B cell (primary cell): ENCODE data around the gene KLHL17.

Source experiments
- EZH2 ChIP-seq: IDR thresholded peaks from 2 replicates; pipeline ENCODE4 v1.6.1; 2012; ENCODE audit warnings: borderline replicate concordance, low read depth, mild to moderate bottlenecking, moderate library complexity, low read length; ENCODE audit not compliant: insufficient read depth, poor library complexity, severe bottlenecking
- TF ChIP-seq, protein P1 (sequence below): fragments of 200-600 bp; IDR thresholded peaks from one replicate; pipeline ENCODE4 v1.8.0; 2022; ENCODE audit warnings: antibody characterized with exemption, mild to moderate bottlenecking

GRCh38 chr1:925561-926421 lies 34.6 kb upstream of the KLHL17 start:
- TF ChIP-seq, protein P1, sequence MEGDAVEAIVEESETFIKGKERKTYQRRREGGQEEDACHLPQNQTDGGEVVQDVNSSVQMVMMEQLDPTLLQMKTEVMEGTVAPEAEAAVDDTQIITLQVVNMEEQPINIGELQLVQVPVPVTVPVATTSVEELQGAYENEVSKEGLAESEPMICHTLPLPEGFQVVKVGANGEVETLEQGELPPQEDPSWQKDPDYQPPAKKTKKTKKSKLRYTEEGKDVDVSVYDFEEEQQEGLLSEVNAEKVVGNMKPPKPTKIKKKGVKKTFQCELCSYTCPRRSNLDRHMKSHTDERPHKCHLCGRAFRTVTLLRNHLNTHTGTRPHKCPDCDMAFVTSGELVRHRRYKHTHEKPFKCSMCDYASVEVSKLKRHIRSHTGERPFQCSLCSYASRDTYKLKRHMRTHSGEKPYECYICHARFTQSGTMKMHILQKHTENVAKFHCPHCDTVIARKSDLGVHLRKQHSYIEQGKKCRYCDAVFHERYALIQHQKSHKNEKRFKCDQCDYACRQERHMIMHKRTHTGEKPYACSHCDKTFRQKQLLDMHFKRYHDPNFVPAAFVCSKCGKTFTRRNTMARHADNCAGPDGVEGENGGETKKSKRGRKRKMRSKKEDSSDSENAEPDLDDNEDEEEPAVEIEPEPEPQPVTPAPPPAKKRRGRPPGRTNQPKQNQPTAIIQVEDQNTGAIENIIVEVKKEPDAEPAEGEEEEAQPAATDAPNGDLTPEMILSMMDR: no peak
- peak; percentile 81 for TF ChIP-seq EZH2
